Activated CD4-positive, alpha-beta T cell treated with anti-CD3 and anti-CD28 coated beads, Interleukin-2, Interleukin-4, amounts not matched to agents 100 ng/mL and 50 ng/mL, durations not matched to agents 16 hours and 8 hours (primary cell): ENCODE measurements around the gene FGD1.
"Not testable (repeated sequence)": the region's sequence is repeated elsewhere in the genome, so short reads cannot be mapped to it uniquely, and the experiment has no call there.

Experiments used
- DNase-seq: peaks from one replicate; pipeline ENCODE4 v3.0.0-alpha.2; 2020; ENCODE audit warnings: low spot score

Gene FGD1

GRCh38 chrX:54495814-54496516, at the start of gene FGD1:
FGD1 (minus strand) TSS chrX:54496234; CDS start chrX:54495432, 802 bp downstream.
- peak; percentile 9 for DNase-seq

GRCh38 chrX:54542239-54542638, 46.2 kb upstream of the FGD1 start:
- DNase-seq, result not testable (repeated sequence)

- no peak for DNase-seq
These were observed 44.3 kb upstream of the FGD1 start for GRCh38 chrX:54540289-54540688.

- no peak for DNase-seq
These were observed 38.2 kb upstream of the FGD1 start for GRCh38 chrX:54534271-54534670.

GRCh38 chrX:54530357-54530900, 34.4 kb upstream of the FGD1 start:
- no peak for DNase-seq

- peak; percentile 81 for DNase-seq
These were observed 33.7 kb upstream of the FGD1 start, which contains the start of gene GNL3L for GRCh38 chrX:54529552-54530356. GNL3L (plus strand) TSS chrX:54530219; CDS start chrX:54532567, 2,348 bp downstream.

- no peak for DNase-seq
These were observed 33.1 kb upstream of the FGD1 start for GRCh38 chrX:54529151-54529550.

- no peak for DNase-seq
These were observed 13.4 kb upstream of the FGD1 start for GRCh38 chrX:54509400-54509799.

GRCh38 chrX:54496936-54497335, 902 bp upstream of the FGD1 start:
- DNase-seq, result no peak

- DNase-seq, result no peak
These were observed 451 bp upstream of the FGD1 start for GRCh38 chrX:54496517-54496852.

GRCh38 chrX:54494989-54495813, 833 bp downstream of the FGD1 start:
- DNase-seq, result no peak

- DNase-seq, result no peak
These were observed 1.7 kb downstream of the FGD1 start for GRCh38 chrX:54494166-54494988.

GRCh38 chrX:54492340-54492739, 3.7 kb downstream of the FGD1 start:
- no peak for DNase-seq

GRCh38 chrX:54489819-54490218, 6.2 kb downstream of the FGD1 start:
- not testable (repeated sequence) for DNase-seq

- DNase-seq, result no peak
These were observed 11.4 kb downstream of the FGD1 start for GRCh38 chrX:54484666-54485065.

- no peak for DNase-seq
These were observed 12.1 kb downstream of the FGD1 start for GRCh38 chrX:54483946-54484345.

GRCh38 chrX:54482839-54483593, 13.0 kb downstream of the FGD1 start:
- DNase-seq, result no peak

GRCh38 chrX:54479136-54480111, 16.6 kb downstream of the FGD1 start:
- DNase-seq, result no peak
